HepG2 (cell line): Measurements from ENCODE around the gene SPATA7. TPM values are rescaled to one million over a fixed set of nuclear protein-coding genes. Genes with fewer than 3 reads are reported as not detected.
"Not testable (repeated sequence)": the region's sequence is repeated elsewhere in the genome, so short reads cannot be mapped to it uniquely, and the experiment has no call there.

Experiments used
- ATAC-seq: fragments of 200-7000 bp; cut with Tn5 transposase; 3 replicates; pipeline ENCODE4 v1.9.1; 2020; ENCODE audit warnings: mild to moderate bottlenecking, moderate library complexity
- BruUV-seq: library from RNA; stranded (reverse); fragments of 400-500 nt; replicated peaks from 2 replicates; lab custom pipeline; 2021; lab: Mats Ljungman, UMichigan
- CTCF ChIA-PET: fragments of 300-600 bp; formaldehyde crosslinking; extraction: SDS; loops from one replicate; lab custom pipeline; 2021; ENCODE audit warnings: low total read pairs, inconsistent platforms, low intra/inter-chr PET ratio; lab: Yijun Ruan, JAX
- POLR2A ChIA-PET: fragments of 350-600 bp; sonication (Branson Sonifier 250); formaldehyde crosslinking; loops from one replicate; lab custom pipeline; 2020; ENCODE audit warnings: antibody characterized with exemption, inconsistent platforms; lab: Yijun Ruan, JAX
- DNase-seq: peaks from one replicate; pipeline ENCODE4 v3.0.0-alpha.2; 2015; ENCODE audit warnings: low spot score
- FAIRE-seq: peaks from 3 replicates; lab custom pipeline; 2011; peaks lifted over from hg19 to GRCh38; lab: Jason Lieb, UNC
- H2AFZ ChIP-seq: one replicate; pipeline ENCODE4 v1.6.1; 2011; ENCODE audit warnings: low read length, inconsistent platforms
- H3K27ac ChIP-seq: fragments of 300-600 bp; 3 replicates; pipeline ENCODE4 v1.8.0; 2011; ENCODE audit warnings: mixed run types, mild to moderate bottlenecking, mixed read lengths, low read length, inconsistent platforms; ENCODE audit not compliant: insufficient read depth; ENCODE audit errors: extremely low read length
- H3K27me3 ChIP-seq, 2 experiments: fragments of 200-600 bp in 1 of 2; 2 replicates in 1 of 2; 3 replicates in 1 of 2; pipeline versions ENCODE4 v1.6.0 to v1.8.0; 2011; ENCODE audit warnings: low read length in 2 of 2, mild to moderate bottlenecking in 2 of 2, moderate library complexity in 2 of 2, inconsistent platforms in 1 of 2; ENCODE audit not compliant: insufficient read depth in 2 of 2, control insufficient read depth in 1 of 2
- H3K36me3 ChIP-seq, 2 experiments: fragments of 200-600 bp in 1 of 2; replicated peaks in 1 of 2; 2 replicates in 1 of 2; 3 replicates in 1 of 2; pipeline versions ENCODE4 v1.5.1 to v1.8.0; 2011; ENCODE audit warnings: low read length in 2 of 2, inconsistent platforms in 1 of 2; ENCODE audit not compliant: insufficient read depth in 2 of 2, control insufficient read depth in 1 of 2
- H3K4me1 ChIP-seq: 2 replicates; pipeline ENCODE4 v1.5.1; 2012; ENCODE audit warnings: low read length, inconsistent platforms; ENCODE audit not compliant: insufficient read depth
- H3K4me2 ChIP-seq: 2 replicates; pipeline ENCODE4 v1.6.0; 2011; ENCODE audit warnings: low read depth, low read length, inconsistent platforms
- H3K4me3 ChIP-seq, 3 experiments: fragments of 200-600 bp in 1 of 3; sonication (generic), shearing (Covaris generic) in 1 of 3; replicated peaks in 1 of 3; 2 replicates each; pipeline ENCODE4 v1.5.1; 2011 to 2016; ENCODE audit warnings: low read length in 3 of 3, inconsistent platforms in 2 of 3, low read depth in 2 of 3, mild to moderate bottlenecking in 2 of 3, control low read depth in 1 of 3, mixed read lengths in 1 of 3; ENCODE audit not compliant: insufficient read depth in 1 of 3
- H3K79me2 ChIP-seq: one replicate; pipeline ENCODE4 v1.6.1; 2011; ENCODE audit warnings: low read length, inconsistent platforms; ENCODE audit not compliant: insufficient read depth
- H3K9ac ChIP-seq: 2 replicates; pipeline ENCODE4 v1.6.0; 2011; ENCODE audit warnings: mild to moderate bottlenecking, low read depth, low read length, inconsistent platforms; ENCODE audit not compliant: insufficient read depth
- H3K9me3 ChIP-seq: 2 replicates; pipeline ENCODE4 v1.5.1; 2012; ENCODE audit warnings: mild to moderate bottlenecking, low read length
- H4K20me1 ChIP-seq: 2 replicates; pipeline ENCODE4 v1.6.0; 2011; ENCODE audit warnings: inconsistent platforms, mild to moderate bottlenecking, low read length, moderate library complexity; ENCODE audit not compliant: insufficient read depth
- CERS6 ChIP-seq: sonication (generic); formaldehyde crosslinking; IDR thresholded peaks from 2 replicates; pipeline ENCODE4 v1.5.0; 2020; ENCODE audit warnings: missing genetic modification reagents
- EP300 ChIP-seq, 3 experiments: sonication (generic) in 1 of 3; formaldehyde crosslinking in 1 of 3; IDR thresholded peaks; 2 replicates each; pipeline versions ENCODE4 v1.5.1 to v1.6.1; 2011 to 2020; ENCODE audit warnings: low read depth in 2 of 3, low read length in 2 of 3, borderline replicate concordance in 1 of 3, improper control_type of control experiment in 1 of 3, mild to moderate bottlenecking in 1 of 3, missing genetic modification reagents in 1 of 3, moderate library complexity in 1 of 3
- FIP1L1 ChIP-seq: fragments of 200-400 bp; formaldehyde crosslinking; IDR thresholded peaks from 2 replicates; pipeline ENCODE4 v1.6.1; 2018; ENCODE audit warnings: low read depth, mild to moderate bottlenecking, low read length, moderate library complexity, borderline replicate concordance; ENCODE audit not compliant: insufficient read depth
- WGBS: methylation state at CpG from one replicate; pipeline ENCODE4 v1.1.6; 2017; ENCODE audit warnings: low lambda C conversion rate; 5-methylcytosine and 5-hydroxymethylcytosine counted together
- in situ Hi-C: cut with HindIII; loops from 2 replicates; pipeline ENCODE4 v1.10.0; 2017; ENCODE audit warnings: low pct_unique_long_range_greater_than_20kb; ENCODE audit not compliant: extremely low pct_ligation_motif_present
- intact Hi-C: fragments of 100-400 bp; cut with micrococcal nuclease; formaldehyde crosslinking; loops from one replicate; pipeline ENCODE4 v1.10.0; 2022; ENCODE audit not compliant: unreplicated experiment
- polyA plus RNA-seq, 8 experiments: library from polyadenylated mRNA; depleted of rRNA in 3 of 8; stranded (reverse) in 7 of 8; unstranded in 1 of 8; fragments of >200 nt; fragmentation: Illumina TruSeq in 4 of 8; extraction: Trizol in 4 of 8; gene quantifications; 2 replicates each; pipeline versions ENCODE4 v1.2.1 to v1.2.3, GENCODE V29; 2011 to 2016; ENCODE audit warnings: low read depth in 4 of 8, missing spikeins in 1 of 8, mixed read lengths in 1 of 8; ENCODE audit not compliant: insufficient read depth in 1 of 8
- total RNA-seq, 5 experiments: library from RNA; depleted of rRNA; stranded (reverse); fragments of >200 nt; fragmentation: Illumina TruSeq; extraction: Trizol; gene quantifications; 2 replicates each; pipeline ENCODE4 v1.2.3, GENCODE V29; 2016; ENCODE audit warnings: low read depth in 1 of 5
- TF ChIP-seq, protein P1 (sequence below): sonication (generic); formaldehyde crosslinking; IDR thresholded peaks from 2 replicates; pipeline ENCODE4 v1.5.0; 2020; ENCODE audit warnings: mild to moderate bottlenecking, missing genetic modification reagents, moderate library complexity

SPATA7 gene
- total and polyA plus RNA-seq, 2 of the 13 experiments (the other 11 are each of a cell fraction or from before 2014, with no cell fraction given): 3.6 to 5.5 TPM

- TF ChIP-seq FIP1L1: no peak
- TF ChIP-seq CERS6 (CRISPR knock-in tag): no peak
- TF ChIP-seq EP300 (IDR thresholded peaks at IDR 0.05; ENCODE audit: low read depth in 2 of 2, low read length in 2 of 2): no peak
- no peak for TF ChIP-seq EP300 (CRISPR knock-in tag; IDR thresholded peaks at IDR 0.05; ENCODE audit: borderline replicate concordance)
- TF ChIP-seq, protein P1, sequence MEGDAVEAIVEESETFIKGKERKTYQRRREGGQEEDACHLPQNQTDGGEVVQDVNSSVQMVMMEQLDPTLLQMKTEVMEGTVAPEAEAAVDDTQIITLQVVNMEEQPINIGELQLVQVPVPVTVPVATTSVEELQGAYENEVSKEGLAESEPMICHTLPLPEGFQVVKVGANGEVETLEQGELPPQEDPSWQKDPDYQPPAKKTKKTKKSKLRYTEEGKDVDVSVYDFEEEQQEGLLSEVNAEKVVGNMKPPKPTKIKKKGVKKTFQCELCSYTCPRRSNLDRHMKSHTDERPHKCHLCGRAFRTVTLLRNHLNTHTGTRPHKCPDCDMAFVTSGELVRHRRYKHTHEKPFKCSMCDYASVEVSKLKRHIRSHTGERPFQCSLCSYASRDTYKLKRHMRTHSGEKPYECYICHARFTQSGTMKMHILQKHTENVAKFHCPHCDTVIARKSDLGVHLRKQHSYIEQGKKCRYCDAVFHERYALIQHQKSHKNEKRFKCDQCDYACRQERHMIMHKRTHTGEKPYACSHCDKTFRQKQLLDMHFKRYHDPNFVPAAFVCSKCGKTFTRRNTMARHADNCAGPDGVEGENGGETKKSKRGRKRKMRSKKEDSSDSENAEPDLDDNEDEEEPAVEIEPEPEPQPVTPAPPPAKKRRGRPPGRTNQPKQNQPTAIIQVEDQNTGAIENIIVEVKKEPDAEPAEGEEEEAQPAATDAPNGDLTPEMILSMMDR (CRISPR knock-in tag): peak; percentile 49
Measured at GRCh38 chr14:88380405-88380804, 5.1 kb upstream of the SPATA7 start (continued).

DNA sequence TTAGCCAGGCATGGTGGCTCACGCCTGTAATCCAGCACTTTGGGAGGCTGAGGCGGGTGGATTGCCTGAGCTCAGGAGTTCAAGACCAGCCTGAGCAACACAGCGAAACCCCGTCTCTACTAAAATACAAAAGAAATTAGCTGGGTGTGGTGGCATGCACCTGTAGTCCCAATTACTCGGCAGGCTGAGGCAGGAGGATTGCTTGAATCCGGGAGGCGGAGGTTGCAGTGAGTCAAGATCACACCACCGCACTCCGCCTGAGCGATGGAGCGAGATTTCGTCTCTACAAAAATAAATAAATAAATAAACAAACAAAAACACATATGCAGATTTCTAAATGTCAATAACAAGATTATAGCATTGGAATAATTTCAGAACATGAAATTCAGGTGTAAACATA is 3.8 kb upstream of the SPATA7 start:
- POLR2A ChIA-PET, H2AFZ ChIP-seq, H3K79me2 ChIP-seq: not testable (repeated sequence)

More for the DNA sequence above, 3.8 kb upstream of the SPATA7 start:
- H3K4me3 ChIP-seq, H3K36me3 ChIP-seq, H3K9ac ChIP-seq, BruUV-seq, H3K9me3 ChIP-seq, H3K4me2 ChIP-seq, H4K20me1 ChIP-seq, CTCF ChIA-PET, ATAC-seq, H3K27ac ChIP-seq, H3K27me3 ChIP-seq, FAIRE-seq, DNase-seq: not testable (repeated sequence)
- WGBS: 67% methylated on average over 12 of the region's 12 CpGs
- intact Hi-C loops (loop anchor here (5.0 to 10.0 kb wide), 2 partner anchors 173 to 434 kb away; partner anchors contain the start of gene PTPN21), in situ Hi-C loops (loop anchor here (25.0 kb wide), 1 partner anchor 369 kb away; the partner anchor contains the start of gene GPR65)
- peaks cover 12% of the 10 kb centered on the region for H3K4me1 ChIP-seq
